HEK293T (cell line): ENCODE results near the gene WWOX.

Experiments used
- CTBP1 ChIP-seq: fragments of 450-650 bp; IDR thresholded peaks from 2 replicates; pipeline ENCODE4 v1.6.1; 2016; ENCODE audit warnings: borderline replicate concordance
- FOXM1 ChIP-seq: fragments of 450-650 bp; IDR thresholded peaks from 2 replicates; pipeline ENCODE4 v1.6.1; 2017; ENCODE audit warnings: mild to moderate bottlenecking, borderline replicate concordance
- HDGF ChIP-seq: fragments of 450-650 bp; IDR thresholded peaks from 2 replicates; pipeline ENCODE4 v1.6.1; 2017; ENCODE audit warnings: antibody characterized with exemption, borderline replicate concordance
- LEF1 ChIP-seq: fragments of 450-650 bp; IDR thresholded peaks from 2 replicates; pipeline ENCODE4 v1.6.1; 2017; ENCODE audit warnings: mild to moderate bottlenecking, borderline replicate concordance
- SP1 ChIP-seq: fragments of 450-650 bp; IDR thresholded peaks from 2 replicates; pipeline ENCODE4 v1.6.1; 2017
- ZNF384 ChIP-seq: fragments of 450-650 bp; IDR thresholded peaks from 2 replicates; pipeline ENCODE4 v1.6.1; 2016

GRCh38 chr16:78743556-78743955 is 644.1 kb downstream of the WWOX start:
- no peak for TF ChIP-seq CTBP1
- TF ChIP-seq LEF1 = no peak
- TF ChIP-seq SP1 = no peak
- TF ChIP-seq FOXM1 = no peak
- TF ChIP-seq ZNF384 = no peak
- no peak for TF ChIP-seq HDGF
